Stimulated activated CD8-positive, alpha-beta memory T cell treated with anti-CD3 and anti-CD28 coated beads, Interleukin-7, amount 100 ng/mL, for 24 hours (primary cell): ENCODE results near the gene SH3GL1.

Experiments
- DNase-seq: peaks from one replicate; pipeline ENCODE4 v3.0.0-alpha.2; 2020; ENCODE audit warnings: low read depth

The SH3GL1 gene

GRCh38 chr19:4342615-4343369, 57.6 kb downstream of the SH3GL1 start:
- DNase-seq, result peak; percentile 79

GRCh38 chr19:4342314-4342614, 58.1 kb downstream of the SH3GL1 start:
- DNase-seq, result no peak

- DNase-seq, result no peak
Measured at GRCh38 chr19:4338441-4339355, 61.6 kb downstream of the SH3GL1 start, which contains the start of gene STAP2. STAP2 (minus strand) TSS chr19:4338827; CDS start chr19:4338753, 74 bp downstream.

- no peak for DNase-seq
Measured at GRCh38 chr19:4337906-4338440, 62.4 kb downstream of the SH3GL1 start.

- DNase-seq, result no peak
Measured at GRCh38 chr19:4334929-4335570, 65.3 kb downstream of the SH3GL1 start.

- DNase-seq, result no peak
Measured at GRCh38 chr19:4329858-4330257, 70.5 kb downstream of the SH3GL1 start.

- peak; percentile 29 for DNase-seq
Measured at GRCh38 chr19:4328991-4329681, 71.2 kb downstream of the SH3GL1 start.

GRCh38 chr19:4328243-4328990, 71.9 kb downstream of the SH3GL1 start:
- DNase-seq, result peak; percentile 96

GRCh38 chr19:4327877-4328242, 72.5 kb downstream of the SH3GL1 start:
- no peak for DNase-seq

- DNase-seq, result peak; percentile 65
Measured at GRCh38 chr19:4327252-4327876, 73.0 kb downstream of the SH3GL1 start.

GRCh38 chr19:4326837-4327251, 73.5 kb downstream of the SH3GL1 start:
- DNase-seq, result no peak

GRCh38 chr19:4326215-4326836, 74.0 kb downstream of the SH3GL1 start:
- DNase-seq, result no peak

GRCh38 chr19:4324228-4324627, 76.1 kb downstream of the SH3GL1 start:
- DNase-seq, result no peak

- DNase-seq, result no peak
Measured at GRCh38 chr19:4323692-4324091, 76.7 kb downstream of the SH3GL1 start.

- no peak for DNase-seq
Measured at GRCh38 chr19:4322942-4323665, 77.2 kb downstream of the SH3GL1 start.

- no peak for DNase-seq
Measured at GRCh38 chr19:4320419-4320818, 79.9 kb downstream of the SH3GL1 start.

GRCh38 chr19:4319067-4319718, 81.2 kb downstream of the SH3GL1 start:
- DNase-seq, result no peak

GRCh38 chr19:4318460-4318859, 81.9 kb downstream of the SH3GL1 start:
- DNase-seq, result no peak

GRCh38 chr19:4316956-4317355, 83.4 kb downstream of the SH3GL1 start:
- DNase-seq, result no peak
